Thyroid gland (tissue), 4 donors: ENCODE data around the gene LRRC27. TPM values are rescaled to one million over a fixed set of nuclear protein-coding genes. Genes with fewer than 3 reads are reported as not detected.

ENCODE experiments used
- DNase-seq, 2 donors: peaks; one replicate each; pipeline ENCODE4 v3.0.0-alpha.2; 2019
- H3K27ac ChIP-seq, 3 donors: fragments of 200-600 bp; sonication (generic); 1 replicate in 2 of 3; 2 replicates in 1 of 3; pipeline ENCODE4 v1.5.1; 2016 to 2019; ENCODE audit warnings: mild to moderate bottlenecking in 1 of 3, moderate library complexity in 1 of 3
- H3K27me3 ChIP-seq: fragments of 200-600 bp; sonication (generic); one replicate; pipeline ENCODE4 v1.5.1; 2019
- H3K36me3 ChIP-seq, 2 donors: fragments of 200-600 bp; sonication (generic); one replicate each; pipeline ENCODE4 v1.5.1; 2016 to 2019
- H3K4me1 ChIP-seq, 2 donors: fragments of 200-600 bp; sonication (generic); one replicate each; pipeline ENCODE4 v1.5.1; 2017 to 2019
- H3K4me3 ChIP-seq, 3 donors: fragments of 200-600 bp; sonication (generic); replicated peaks in 1 of 3; 1 replicate in 2 of 3; 2 replicates in 1 of 3; pipeline ENCODE4 v1.5.1; 2016; ENCODE audit warnings: mild to moderate bottlenecking in 1 of 3
- H3K9me3 ChIP-seq: fragments of 200-600 bp; sonication (generic); one replicate; pipeline ENCODE4 v1.5.1; 2017
- POLR2A ChIP-seq, 2 donors: fragments of 450-650 bp; IDR thresholded peaks; one replicate each; pipeline ENCODE4 v1.6.1; 2017; ENCODE audit warnings: antibody characterized with exemption in 2 of 2, mild to moderate bottlenecking in 2 of 2, moderate library complexity in 1 of 2
- WGBS, 2 donors: methylation state at CpG; one replicate each; pipeline ENCODE4 v1.1.5; 2017; 5-methylcytosine and 5-hydroxymethylcytosine counted together
- intact Hi-C: fragments of 100-400 bp; cut with DNase I; formaldehyde crosslinking; loops from one replicate; pipeline ENCODE4 v1.15.1; 2023
- total RNA-seq, 4 donors: library from RNA; depleted of rRNA; stranded (reverse); fragments of >200 nt; gene quantifications; one replicate each; pipeline ENCODE4 v1.2.3, GENCODE V29; 2016
- TF ChIP-seq, protein P1 (sequence below), 6 experiments: fragments of 200-600 bp in 3 of 6; fragments of 450-650 bp in 3 of 6; sonication (generic) in 3 of 6; IDR thresholded peaks; one replicate each; pipeline ENCODE4 v1.5.1; 2016 to 2019; ENCODE audit warnings: antibody characterized with exemption in 6 of 6, mild to moderate bottlenecking in 2 of 6, inconsistent platforms in 1 of 6, moderate library complexity in 1 of 6

The LRRC27 gene
- total RNA-seq, 4 donors from 2014 or later: 14.0 to 24.4 (median 19.4) TPM

DNA sequence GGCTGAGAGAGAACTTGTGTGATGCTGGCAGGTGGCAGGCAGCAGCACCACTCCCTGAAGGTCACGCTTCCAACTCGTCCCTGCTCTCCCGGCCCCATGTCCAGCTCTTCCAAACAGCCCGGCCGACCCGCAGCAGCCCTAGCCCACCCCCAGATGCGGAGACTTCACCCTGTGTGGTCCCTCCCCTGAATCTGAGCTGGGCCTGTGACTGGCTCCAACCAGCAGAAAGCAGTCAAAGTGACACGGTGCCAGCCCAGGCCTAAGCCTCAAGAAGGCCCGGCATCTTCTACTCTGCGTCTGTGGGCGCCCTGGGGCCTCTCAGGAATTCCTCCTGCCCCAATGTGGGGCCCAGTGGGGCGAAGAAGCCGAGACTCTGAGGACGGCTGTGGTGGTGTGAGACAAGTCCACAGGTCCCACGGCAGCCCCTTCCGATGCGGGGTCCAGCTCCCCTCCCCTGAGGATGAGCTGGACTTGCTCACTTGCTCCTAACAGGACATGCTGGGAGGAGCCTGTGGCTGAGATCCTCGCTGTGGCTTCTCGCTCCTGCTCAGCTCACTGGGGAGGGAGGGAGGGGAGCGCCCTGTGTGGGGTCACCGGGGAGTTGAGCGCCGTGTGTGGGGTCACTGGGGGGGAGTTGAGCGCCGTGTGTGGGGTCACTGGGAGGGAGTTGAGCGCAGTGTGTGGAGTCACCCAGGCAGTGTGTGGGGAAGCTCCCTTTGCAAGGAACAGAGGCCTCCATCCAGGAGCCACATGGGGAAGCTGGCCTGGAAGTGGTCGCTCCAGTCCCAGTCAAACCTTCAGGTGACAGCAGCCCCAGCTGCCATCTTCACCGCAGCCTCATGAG, 33.7 kb upstream of the LRRC27 start:
- H3K4me3 ChIP-seq: no peak overlapping the region
- WGBS, 2 donors: 64% methylated on average over 18 to 21 of the region's 28 CpGs
- no peak for TF ChIP-seq POLR2A (IDR thresholded peaks at IDR 0.05)
- TF ChIP-seq, protein P1, sequence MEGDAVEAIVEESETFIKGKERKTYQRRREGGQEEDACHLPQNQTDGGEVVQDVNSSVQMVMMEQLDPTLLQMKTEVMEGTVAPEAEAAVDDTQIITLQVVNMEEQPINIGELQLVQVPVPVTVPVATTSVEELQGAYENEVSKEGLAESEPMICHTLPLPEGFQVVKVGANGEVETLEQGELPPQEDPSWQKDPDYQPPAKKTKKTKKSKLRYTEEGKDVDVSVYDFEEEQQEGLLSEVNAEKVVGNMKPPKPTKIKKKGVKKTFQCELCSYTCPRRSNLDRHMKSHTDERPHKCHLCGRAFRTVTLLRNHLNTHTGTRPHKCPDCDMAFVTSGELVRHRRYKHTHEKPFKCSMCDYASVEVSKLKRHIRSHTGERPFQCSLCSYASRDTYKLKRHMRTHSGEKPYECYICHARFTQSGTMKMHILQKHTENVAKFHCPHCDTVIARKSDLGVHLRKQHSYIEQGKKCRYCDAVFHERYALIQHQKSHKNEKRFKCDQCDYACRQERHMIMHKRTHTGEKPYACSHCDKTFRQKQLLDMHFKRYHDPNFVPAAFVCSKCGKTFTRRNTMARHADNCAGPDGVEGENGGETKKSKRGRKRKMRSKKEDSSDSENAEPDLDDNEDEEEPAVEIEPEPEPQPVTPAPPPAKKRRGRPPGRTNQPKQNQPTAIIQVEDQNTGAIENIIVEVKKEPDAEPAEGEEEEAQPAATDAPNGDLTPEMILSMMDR (IDR thresholded peaks at IDR 0.05): no peak
- H3K27me3 ChIP-seq: no peaks in the 10 kb centered on the region
- no peaks in the 10 kb centered on the region for H3K9me3 ChIP-seq
- intact Hi-C loops: no loop called here
- H3K4me1 ChIP-seq: peaks cover 4 to 9% of the 10 kb centered on the region in 2 donors
- no peak overlapping the region for H3K27ac ChIP-seq
- no peaks in the 10 kb centered on the region for H3K36me3 ChIP-seq
- DNase-seq: no peak

DNA sequence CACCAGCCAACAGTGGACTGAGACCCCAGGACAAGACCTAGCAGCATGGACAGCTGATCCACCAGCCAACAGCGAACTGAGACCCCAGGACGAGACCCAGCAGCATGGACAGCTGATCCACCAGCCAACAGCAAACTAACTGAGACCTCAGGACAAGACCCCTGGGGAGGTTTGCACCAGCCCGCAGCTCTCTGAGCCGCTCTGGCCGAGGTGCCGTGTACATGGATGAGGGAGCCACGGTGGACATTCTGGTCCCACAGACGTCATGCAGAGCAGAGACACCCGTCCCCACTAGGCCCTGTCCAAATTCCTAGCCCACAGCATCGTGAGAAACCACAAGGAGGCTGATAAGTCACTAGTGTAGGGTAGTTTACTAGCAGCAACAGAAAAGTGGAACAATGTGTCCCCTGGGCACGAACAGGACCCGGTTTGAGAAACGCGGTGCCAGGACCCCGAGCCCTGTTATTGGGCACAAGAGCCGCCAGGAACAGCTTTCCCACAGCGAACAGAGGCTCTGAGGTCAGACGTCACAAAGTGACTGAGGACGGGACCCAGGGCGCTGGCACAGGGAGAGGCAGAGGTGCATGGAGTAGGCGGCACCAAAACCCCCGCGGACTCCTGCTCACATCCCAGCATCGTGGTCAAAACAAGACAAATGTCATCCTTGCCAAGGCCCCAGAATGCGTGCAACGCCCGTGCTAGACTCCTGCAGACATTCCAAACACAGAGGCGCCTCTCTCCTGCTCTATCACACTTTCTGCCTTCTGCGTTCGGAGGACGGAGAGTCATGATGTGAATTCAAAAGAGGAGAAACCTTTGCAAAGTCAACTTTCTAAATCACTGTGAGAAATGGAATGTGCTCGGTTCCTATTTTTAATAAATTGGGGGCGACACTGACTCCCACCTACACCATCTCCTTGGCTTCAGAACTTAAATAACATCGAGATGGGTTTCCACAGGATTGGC, 32.3 kb upstream of the LRRC27 start:
- H3K4me3 ChIP-seq: no peak overlapping the region
- intact Hi-C loops: loop anchor here (10.0 kb wide), 1 partner anchor 235 kb away; the partner anchor contains the start of gene INPP5A
- H3K4me1 ChIP-seq: no peaks in the 10 kb centered on the region
- TF ChIP-seq POLR2A (IDR thresholded peaks at IDR 0.05): no peak
- TF ChIP-seq, protein P1 (IDR thresholded peaks at IDR 0.05): no peak
- WGBS, 2 donors: 87 to 88% methylated on average over 23 to 34 of the region's 34 CpGs
- no peaks in the 10 kb centered on the region for H3K9me3 ChIP-seq
- H3K27me3 ChIP-seq: no peaks in the 10 kb centered on the region
- H3K27ac ChIP-seq: no peak overlapping the region
- no peak for DNase-seq
- no peaks in the 10 kb centered on the region for H3K36me3 ChIP-seq

DNA sequence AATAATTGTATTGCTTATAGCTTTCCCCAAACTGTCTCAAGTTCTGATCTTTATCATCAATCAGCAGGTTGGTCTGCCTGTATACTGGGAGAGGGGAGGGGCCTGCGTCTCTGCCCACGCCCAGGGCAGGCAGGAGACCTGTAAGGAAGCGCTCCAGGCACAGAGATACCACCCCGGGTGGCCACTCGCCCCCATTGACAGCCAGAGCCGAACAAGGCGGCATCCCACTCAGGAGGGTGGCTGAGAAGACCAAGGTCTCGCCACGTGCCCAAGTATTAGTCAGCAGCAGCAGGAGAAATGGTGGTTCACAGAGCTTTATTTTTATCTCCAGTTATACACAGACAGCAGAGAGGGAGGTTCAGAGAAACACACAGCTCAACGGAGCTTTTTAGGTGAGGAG, 31.4 kb upstream of the LRRC27 start:
- H3K36me3 ChIP-seq: no peaks in the 10 kb centered on the region
- no peaks in the 10 kb centered on the region for H3K27me3 ChIP-seq
- TF ChIP-seq, protein P1 (IDR thresholded peaks at IDR 0.05): no peak
- TF ChIP-seq POLR2A (IDR thresholded peaks at IDR 0.05): no peak
- H3K4me3 ChIP-seq: no peak overlapping the region
- intact Hi-C loops: loop anchor here (10.0 kb wide), 1 partner anchor 234 kb away; the partner anchor contains the start of gene INPP5A
- DNase-seq: no peak
- no peaks in the 10 kb centered on the region for H3K9me3 ChIP-seq
- H3K4me1 ChIP-seq: no peaks in the 10 kb centered on the region
- 72 to 77% methylated on average over 10 of the region's 10 CpGs for WGBS, 2 donors
- H3K27ac ChIP-seq: no peak overlapping the region

DNA sequence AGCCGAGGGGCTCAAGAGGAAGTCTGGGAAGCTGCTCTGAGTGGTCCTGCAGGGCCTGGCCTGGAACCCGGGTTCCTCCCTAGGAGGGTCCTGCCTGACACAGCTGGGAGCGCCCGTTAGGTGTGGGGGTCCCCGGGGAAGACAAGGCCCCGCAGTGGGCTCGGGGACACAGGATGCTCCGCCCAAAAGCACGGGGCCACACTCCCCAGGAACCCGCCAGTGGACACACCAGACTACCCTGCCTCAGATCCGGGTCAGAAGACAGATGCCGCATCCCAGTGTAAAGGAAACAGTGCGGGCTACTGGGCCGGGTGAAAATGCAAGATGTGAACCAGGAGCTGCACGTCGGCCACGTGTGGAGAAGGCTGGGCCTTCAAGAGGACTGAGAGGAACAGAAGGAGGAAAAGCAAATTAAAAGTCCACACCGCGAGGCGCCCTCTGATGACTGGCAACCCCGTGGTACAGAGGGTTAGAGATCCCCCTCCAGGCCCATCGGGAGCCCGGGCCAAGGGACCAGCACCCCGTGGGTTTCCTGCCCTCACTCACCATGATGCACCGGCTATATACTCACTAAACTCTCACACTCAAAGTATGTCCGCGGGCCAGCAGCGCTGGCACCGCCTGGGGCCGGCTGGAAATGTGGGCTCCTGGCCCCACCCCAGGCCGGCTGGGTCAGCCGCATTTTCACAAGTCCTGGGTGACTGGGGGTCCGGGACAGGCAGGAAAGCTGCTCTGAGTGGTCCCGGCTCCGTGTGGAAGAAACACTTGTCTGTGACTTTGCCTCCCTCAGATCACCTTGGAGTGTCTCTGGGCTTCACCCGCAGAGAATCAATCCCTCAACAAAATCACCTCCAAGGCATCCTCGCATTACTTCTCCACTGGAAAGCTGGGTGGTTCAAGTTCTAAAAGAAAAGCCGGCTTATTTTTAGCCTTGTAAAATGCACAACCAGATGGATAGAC, 30.3 kb upstream of the LRRC27 start:
- no peaks in the 10 kb centered on the region for H3K9me3 ChIP-seq
- H3K27me3 ChIP-seq: no peaks in the 10 kb centered on the region
- DNase-seq: no peak
- H3K36me3 ChIP-seq: no peaks in the 10 kb centered on the region
- no peak overlapping the region for H3K27ac ChIP-seq
- TF ChIP-seq, protein P1 (IDR thresholded peaks at IDR 0.05): no peak
- TF ChIP-seq POLR2A (IDR thresholded peaks at IDR 0.05): no peak
- H3K4me3 ChIP-seq: no peak overlapping the region
- peaks cover under 1 to 5% of the 10 kb centered on the region in 2 donors for H3K4me1 ChIP-seq
- intact Hi-C loops: loop anchor here (10.0 kb wide), 1 partner anchor 233 kb away; the partner anchor contains the start of gene INPP5A
- 87 to 92% methylated on average over 31 to 38 of the region's 38 CpGs for WGBS, 2 donors
